GOT3 (cell line): ENCODE results near the gene GPC3.
"Not testable (repeated sequence)": the region's sequence is repeated elsewhere in the genome, so short reads cannot be mapped to it uniquely, and the experiment has no call there.

Source experiments
- DNase-seq: peaks from one replicate; lab custom pipeline; 2025; ENCODE audit warnings: mixed read lengths; lab: John Stamatoyannopoulos, UW

Gene GPC3

GRCh38 chrX:133646719-133647116 lies 338.7 kb downstream of the GPC3 start:
- DNase-seq = no peak

GRCh38 chrX:133645977-133646718 lies 339.2 kb downstream of the GPC3 start:
- no peak for DNase-seq

GRCh38 chrX:133645256-133645655 lies 340.1 kb downstream of the GPC3 start:
- DNase-seq = no peak

- no peak for DNase-seq
Observed at GRCh38 chrX:133640161-133641015, 345.0 kb downstream of the GPC3 start.

- no peak for DNase-seq
Observed at GRCh38 chrX:133639726-133640125, 345.7 kb downstream of the GPC3 start.

GRCh38 chrX:133638285-133638684 lies 347.1 kb downstream of the GPC3 start:
- no peak for DNase-seq

- no peak for DNase-seq
Observed at GRCh38 chrX:133637765-133638164, 347.6 kb downstream of the GPC3 start.

- no peak for DNase-seq
Observed at GRCh38 chrX:133636009-133636408, 349.4 kb downstream of the GPC3 start.

GRCh38 chrX:133634416-133634815 lies 351.0 kb downstream of the GPC3 start:
- DNase-seq = no peak

GRCh38 chrX:133633950-133634349 lies 351.4 kb downstream of the GPC3 start:
- DNase-seq = no peak

- no peak for DNase-seq
Observed at GRCh38 chrX:133633162-133633561, 352.2 kb downstream of the GPC3 start.

GRCh38 chrX:133630362-133630761 lies 355.0 kb downstream of the GPC3 start:
- no peak for DNase-seq

GRCh38 chrX:133627673-133628072 lies 357.7 kb downstream of the GPC3 start:
- DNase-seq = no peak

GRCh38 chrX:133621384-133621783 lies 364.0 kb downstream of the GPC3 start:
- DNase-seq = not testable (repeated sequence)

- DNase-seq = no peak
Observed at GRCh38 chrX:133611676-133612075, 373.7 kb downstream of the GPC3 start.

GRCh38 chrX:133610056-133610455 lies 375.3 kb downstream of the GPC3 start:
- DNase-seq = no peak

GRCh38 chrX:133609166-133609565 lies 376.2 kb downstream of the GPC3 start:
- DNase-seq = no peak

GRCh38 chrX:133608406-133608805 lies 377.0 kb downstream of the GPC3 start:
- no peak for DNase-seq

- no peak for DNase-seq
Observed at GRCh38 chrX:133607419-133608348, 377.7 kb downstream of the GPC3 start.

- no peak for DNase-seq
Observed at GRCh38 chrX:133606990-133607389, 378.4 kb downstream of the GPC3 start.

GRCh38 chrX:133604801-133605200 lies 380.6 kb downstream of the GPC3 start:
- DNase-seq = no peak

- DNase-seq = no peak
Observed at GRCh38 chrX:133602881-133603280, 382.5 kb downstream of the GPC3 start.
